Measurements from ENCODE around the gene ISM1.

The ISM1 gene

DNA sequence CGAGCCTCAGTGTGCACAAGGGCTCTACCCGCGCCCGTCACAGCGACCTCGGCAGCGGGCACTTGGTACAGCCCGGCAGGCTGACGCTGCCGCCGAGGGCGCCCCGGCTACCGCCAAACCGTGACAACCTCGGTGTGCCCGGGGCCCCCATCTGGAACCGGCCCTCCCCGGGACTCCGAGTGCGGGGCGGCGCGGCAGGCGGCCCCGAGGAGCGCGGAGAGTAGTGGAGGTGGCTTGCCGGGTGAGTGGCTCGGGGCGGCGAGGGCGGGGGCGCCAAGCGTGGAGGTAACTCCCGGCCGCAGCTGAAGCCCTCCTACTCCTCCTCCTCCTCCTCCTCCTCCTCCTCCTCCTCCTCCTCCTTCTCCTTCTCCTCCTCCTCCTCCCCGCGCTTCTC, at the start of gene ISM1:
ISM1 (plus strand) TSS at position 371 of the 394 bp plus-strand sequence. CDS start 503 bp downstream, outside the sequence.
- no peak for DNase-seq (ENCODE audit: low read depth, low spot score)

DNA sequence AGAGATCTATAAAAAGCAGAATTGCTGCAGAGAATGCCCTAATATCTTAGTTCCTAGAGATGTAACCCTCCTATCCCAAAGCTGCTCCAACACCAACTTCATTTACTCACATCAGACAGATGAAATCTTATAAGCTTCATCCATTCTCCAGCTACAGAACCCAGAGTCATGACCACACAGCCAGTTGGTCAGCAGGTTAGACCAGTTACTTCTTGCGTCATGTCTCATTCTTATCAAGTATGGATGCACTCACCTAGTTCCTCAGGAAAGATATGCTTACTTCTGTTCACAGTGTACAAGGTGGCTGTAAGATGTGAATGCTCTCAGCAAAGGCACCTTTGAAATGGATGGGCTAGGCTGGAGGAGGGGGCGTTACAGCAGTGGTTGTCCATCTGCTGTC, 47.9 kb upstream of the ISM1 start:
- no peak for DNase-seq (ENCODE audit: low read depth, low spot score)

DNA sequence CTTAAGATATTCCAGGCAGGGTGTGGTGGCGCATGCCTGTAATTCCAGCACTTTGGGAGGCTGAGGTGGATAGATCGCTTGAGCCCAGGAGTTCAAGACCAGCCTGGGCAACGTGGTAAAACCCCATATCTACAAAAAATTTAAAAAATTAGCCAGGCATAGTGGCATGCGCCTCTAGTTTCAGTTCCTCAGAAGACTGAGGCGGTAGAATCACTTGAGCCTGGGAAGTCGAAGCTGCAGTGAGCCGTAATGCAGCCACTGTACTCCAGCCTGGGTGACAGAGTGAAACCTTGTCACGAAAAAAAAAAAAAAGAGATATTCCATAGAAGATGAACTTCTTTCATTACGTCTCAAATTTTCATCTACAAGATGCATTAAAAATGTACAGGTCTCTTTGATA, 46.7 kb upstream of the ISM1 start:
- no peak for DNase-seq (ENCODE audit: low read depth, low spot score)

DNA sequence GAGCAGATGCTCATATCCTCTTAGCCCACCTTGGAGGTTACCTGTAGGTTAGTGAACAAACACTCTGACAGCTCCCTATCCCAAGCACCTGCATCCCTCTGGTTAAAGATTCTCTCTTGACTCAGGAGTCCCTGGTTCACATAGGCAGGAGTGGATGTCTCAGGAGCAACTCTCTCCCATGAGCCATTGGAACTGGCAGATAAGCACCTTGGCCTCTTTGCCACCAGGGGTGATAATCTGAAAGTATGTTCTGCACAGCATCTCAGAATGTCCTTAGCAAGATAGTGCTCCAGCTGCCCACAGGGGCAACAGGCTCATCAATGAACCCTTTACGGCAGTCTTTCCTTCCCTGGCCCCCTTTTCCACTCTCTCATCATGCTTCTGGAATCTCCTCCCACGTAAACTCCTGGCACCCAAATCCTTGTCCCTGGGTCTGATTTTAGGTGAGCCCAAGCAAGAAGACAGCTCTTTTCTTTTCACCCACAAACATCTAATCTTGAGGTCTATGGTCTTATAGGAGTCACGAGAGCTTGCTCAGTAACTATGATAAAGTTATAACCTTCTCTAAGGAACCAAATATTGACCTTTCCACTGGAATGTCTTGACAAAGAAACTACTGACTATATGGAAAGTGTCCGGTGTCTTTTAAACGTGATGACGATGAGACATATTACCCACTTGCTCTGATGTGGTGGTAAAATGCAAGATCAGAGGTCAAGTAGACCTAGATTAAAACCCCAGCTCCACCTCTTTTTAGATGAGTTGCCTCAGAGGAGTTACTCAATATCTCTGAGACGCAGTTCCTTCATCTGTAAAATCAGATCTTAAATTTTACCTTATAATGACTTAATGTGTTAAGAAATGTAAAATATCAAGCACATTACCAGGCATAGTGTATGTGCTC, 39.8 kb upstream of the ISM1 start:
- DNase-seq (ENCODE audit: low read depth, low spot score): no peak

DNA sequence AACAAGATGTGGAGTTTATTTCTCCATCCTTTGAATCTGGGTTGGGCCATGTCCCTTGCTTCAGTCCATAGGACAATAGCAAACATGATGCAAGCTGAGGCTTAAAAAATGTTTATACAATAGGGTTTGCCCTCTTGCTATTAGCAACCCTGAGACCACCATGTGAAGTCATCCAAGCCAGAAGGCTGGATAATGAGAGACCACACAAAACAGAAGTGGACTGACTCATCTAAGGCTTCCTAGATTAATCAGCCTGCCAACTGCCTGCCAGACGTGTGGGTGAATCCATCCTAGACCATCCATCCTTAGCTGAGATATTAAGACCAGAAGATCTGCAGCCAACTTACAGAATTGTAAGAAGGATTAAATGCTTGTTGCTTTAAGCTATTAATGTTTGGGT, 38.1 kb upstream of the ISM1 start:
- no peak for DNase-seq (ENCODE audit: low read depth, low spot score)

DNA sequence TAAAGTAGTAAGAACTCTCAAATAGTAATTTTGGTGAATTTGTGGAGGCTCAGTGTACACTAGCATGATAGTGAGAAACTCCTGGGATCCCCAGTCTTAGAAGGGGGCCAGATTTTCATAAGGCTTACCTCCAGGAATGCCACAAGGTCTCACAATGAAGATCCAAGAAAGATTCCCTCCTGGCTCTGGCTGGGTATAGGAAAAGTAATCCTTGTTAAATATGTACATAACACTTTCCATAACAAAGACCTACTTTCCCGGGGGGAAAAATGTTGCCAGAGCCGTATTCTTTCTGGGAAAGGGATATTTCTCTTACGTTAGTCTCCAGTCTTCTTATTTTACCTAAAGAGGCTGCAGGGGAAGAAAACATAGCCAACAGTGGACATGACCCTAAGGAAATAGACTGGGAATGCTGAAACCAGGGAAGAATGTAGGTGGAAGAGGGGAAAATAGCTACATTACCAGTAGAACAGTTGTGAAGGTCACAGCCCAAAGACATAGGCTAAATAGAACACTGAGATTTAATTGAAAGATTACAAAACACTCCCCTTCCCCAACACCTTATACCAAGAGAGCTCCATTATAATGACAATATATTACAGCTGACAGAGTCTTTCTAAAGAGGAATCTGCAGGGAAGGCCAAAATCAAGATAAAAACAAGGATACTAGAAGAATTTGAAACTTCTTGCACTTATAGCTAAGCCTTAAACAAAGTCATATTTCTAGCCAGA, 34.9 kb upstream of the ISM1 start:
- no peak for DNase-seq (ENCODE audit: low read depth, low spot score)

DNA sequence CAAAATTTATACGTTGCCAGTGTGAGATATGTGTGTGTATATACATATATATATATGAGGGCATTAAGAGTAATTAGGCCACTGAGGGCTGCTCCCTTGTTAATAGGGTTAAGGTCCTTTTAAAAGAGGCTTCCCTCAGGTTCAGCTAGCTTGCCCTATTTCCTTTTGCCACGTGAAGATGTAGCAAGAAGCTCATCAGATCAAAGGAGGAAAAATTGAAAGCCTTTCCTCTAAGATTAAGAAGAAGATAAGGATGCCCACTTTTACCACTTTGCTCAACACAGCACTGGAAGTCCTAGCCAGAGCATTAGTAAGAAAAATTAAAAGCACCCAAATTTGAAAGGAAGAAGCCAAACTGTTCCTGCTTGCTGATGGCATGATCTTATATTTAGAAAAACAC, 33.2 kb upstream of the ISM1 start:
- no peak for DNase-seq (ENCODE audit: low read depth, low spot score)

DNA sequence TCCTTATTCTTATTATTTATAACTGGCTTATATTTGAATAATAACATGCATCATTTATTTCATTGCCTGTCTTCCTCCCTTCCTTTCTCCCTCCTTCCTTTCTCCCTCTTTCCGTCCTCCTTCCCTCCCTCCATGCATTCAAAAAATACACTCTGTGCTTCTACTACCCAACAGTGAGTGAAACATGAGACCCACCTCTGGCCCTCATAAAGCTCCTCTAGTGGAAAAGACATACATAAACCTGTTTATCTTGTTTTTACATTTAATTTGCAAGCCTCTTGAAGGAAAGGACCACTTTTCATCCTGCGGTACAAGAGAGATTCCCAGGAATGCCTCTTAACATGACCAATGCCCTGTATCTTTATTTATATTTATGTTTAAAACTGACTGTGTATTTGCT, 21.8 kb upstream of the ISM1 start:
- DNase-seq (ENCODE audit: low read depth, low spot score): no peak

DNA sequence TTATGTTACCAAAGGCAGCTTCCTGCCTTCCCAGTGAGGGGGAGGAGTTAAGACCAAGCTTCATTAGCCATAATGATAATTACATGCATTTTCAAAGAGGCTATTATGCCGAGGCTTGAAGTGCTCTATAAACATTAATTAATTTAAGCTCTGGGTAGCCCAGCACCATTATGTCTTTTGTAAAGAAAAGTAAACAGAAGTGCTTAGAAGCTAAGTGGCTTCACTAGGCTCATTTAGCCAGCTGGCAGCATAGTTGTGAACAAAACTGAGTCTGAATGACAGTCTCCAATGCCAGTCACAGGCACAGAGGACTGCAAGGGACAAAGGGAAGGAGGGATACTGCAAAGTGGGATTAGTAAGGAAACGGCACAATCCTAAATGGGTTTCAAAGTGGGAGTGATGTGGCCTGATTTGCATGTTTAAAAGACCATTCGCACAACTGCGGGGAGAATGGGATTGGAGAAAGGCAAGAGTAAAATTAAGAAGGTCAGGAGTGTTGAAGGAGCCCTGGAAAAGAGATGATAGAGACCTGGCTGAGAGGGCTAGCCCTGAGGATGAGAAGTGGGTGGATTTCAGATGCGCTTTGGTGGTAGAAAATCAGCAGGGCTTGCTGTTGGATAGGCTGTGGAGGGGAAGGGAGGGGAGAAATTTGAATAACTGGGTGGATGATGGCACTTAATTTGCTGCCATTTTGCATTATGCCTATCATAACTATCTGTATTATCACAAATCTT, 20.1 kb upstream of the ISM1 start:
- DNase-seq (ENCODE audit: low read depth, low spot score): no peak

DNA sequence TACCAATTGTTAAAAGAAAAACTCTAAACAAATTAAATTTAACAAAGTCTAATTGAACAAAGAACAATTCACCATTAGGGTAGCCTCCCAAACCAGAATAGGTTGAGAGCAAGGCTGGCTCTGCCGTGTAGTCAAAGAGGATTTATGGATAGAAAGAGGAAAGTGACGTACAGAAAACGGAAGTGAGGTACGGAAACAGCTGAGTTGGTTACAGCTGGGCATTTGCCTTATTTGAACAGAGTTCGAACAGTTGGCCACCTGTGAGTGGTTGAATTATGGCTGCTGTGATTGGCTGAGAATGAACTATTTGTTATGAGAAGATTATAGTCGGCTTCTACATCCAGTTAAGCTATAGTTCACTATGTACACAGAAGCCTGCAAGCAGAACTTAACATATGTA, 18.5 kb upstream of the ISM1 start:
- no peak for DNase-seq (ENCODE audit: low read depth, low spot score)

DNA sequence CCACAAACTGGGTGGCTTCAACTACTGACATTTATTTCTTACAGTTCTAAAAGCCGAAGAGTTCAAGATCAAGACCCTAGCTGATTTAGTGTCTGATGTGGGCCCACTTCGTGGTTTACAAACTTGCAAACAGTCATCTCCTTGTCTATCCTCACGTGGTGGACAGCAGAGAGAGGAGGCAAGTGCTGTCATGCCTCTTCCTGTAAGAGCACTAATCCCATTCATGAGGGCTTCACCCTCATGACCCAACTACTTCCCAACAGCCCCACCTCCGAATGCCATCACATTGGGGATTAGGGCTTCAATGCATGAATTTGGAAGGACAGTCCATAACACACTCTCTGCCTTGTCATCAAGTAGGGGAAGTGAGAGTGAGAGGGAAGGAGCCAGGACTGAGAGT, 15.6 kb upstream of the ISM1 start:
- no peak for DNase-seq (ENCODE audit: low read depth, low spot score)

DNA sequence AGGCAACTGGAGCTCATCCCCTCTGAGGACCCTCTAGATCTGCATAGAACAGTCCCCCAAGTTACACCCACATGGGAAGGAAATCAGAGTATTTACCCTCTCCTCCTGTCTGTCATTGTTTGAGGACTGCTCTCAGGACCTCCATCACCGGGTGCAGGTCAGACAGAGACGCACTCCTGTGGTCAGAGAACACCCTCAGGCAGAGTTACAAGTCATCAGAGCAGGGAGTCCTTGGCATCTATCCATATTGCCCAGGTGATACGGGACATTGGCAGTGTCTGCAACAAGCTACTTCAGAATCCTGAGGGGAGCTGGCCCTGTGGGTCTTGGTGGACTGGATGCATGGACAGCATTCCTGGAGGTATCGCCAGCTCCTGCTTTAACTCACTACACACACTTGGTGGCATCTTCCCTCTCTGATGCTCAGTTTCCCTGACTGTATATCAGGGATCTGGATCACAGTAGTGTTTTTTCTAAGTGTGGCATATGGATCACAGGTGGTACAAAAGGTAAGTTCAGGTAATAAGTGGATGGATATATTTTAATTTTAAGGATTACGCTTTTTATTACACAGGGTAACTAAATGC, 15.1 kb upstream of the ISM1 start:
- no peak for DNase-seq (ENCODE audit: low read depth, low spot score)

DNA sequence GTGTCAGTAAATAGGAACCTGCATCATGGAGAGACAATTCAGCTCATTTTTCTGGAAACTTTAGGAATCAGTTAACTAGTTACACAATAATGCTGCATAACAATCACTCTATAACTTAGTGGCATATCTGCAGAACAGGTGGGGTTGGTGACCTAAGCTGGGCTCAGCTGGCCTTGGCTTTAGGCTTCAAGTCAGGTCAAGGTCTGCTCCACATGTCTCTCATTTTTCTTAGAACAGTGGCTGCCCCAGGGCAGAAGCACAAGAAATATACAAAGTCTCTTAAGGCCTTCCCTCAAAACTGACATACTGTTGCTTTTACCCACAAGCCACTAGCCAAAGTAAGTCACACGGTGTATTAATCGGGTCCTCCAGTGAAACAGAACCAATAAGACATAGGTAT, 14.1 kb upstream of the ISM1 start:
- no peak for DNase-seq (ENCODE audit: low read depth, low spot score)

DNA sequence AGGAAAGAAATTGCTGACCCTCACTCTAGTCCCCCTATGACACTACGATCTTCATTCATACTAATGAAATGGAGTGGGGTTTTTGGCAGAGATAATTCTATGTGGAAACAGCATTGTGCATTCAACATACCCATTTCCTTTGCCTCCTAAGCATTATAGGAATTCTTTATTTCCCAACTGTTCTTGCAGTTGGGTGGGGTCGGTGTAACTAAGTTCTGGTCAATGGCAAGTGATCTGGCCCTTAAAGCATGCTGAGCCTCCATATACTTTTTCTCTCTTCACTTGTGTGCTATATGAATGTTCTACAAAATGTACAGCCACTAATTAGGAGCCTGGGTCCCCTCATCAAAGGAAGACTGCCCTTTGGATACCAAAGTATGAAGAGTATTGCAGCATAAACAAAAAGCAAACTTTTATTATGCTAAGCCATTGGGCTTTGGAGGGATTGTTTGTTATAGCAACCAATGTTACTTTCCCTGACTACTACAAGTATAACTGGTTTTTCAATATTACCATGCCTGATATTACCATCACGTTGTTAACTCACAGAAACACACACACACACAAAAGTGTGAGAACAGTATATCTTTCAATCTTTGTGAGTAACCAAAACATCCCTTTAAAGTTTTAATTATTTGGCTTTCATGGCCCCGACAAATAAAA, 9.0 kb upstream of the ISM1 start:
- DNase-seq (ENCODE audit: low read depth, low spot score): no peak

DNA sequence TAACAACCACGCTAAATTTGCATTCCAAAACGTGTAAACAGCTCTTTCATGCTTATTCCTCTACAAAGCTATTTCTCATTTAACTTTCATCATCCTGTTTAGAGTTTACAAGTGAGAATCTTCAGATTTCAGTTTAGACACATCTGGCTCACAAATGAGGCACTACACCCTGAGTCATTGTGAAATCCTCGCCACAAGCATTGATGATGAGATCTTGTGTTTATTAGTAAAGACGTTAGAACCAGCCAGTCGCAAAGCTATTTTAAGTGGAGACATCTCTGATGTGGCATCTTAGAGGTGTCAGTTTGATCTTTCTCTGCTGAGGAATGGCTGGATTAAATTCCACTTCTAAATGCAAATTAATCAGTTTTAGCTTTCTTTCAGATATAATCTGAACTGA, 8.3 kb upstream of the ISM1 start:
- no peak for DNase-seq (ENCODE audit: low read depth, low spot score)

DNA sequence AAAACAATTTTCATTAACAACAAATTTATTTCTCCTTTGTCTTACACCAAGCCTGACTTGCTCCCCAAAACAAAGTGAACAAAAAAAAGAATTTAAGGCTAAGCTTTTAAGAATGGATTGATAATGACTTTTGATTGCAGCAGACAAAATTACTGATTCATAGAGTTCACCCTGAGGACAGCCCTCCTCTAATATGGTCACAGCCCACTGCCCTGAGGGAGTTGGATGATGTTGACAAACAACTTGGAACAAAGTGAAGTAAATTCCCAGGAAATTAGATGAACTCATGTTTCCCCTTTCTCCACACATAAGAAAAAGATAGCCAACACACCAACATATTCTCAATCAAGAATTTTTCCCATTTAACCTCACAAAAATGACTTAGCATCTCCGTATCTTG, 7.7 kb upstream of the ISM1 start:
- DNase-seq (ENCODE audit: low read depth, low spot score): no peak

DNA sequence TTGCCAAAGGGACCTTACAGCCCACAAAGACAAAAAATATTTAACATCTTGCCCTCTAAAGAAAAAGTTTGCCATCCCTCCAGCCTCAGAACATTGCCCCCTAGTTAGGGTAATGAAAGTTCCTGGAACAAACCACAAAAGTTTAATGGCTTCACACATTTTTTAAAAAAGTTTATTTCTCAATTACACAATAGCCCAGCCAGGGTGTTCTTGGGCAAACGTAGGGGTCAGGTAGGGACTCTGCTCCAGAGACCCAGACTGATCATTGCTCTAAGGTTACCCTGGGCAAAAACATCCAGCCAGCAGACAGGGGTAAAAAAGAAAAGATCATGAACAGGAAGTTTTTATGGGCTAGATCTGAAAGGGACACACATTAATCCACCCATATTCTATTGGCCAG, 4.5 kb upstream of the ISM1 start:
- no peak for DNase-seq (ENCODE audit: low read depth, low spot score)

DNA sequence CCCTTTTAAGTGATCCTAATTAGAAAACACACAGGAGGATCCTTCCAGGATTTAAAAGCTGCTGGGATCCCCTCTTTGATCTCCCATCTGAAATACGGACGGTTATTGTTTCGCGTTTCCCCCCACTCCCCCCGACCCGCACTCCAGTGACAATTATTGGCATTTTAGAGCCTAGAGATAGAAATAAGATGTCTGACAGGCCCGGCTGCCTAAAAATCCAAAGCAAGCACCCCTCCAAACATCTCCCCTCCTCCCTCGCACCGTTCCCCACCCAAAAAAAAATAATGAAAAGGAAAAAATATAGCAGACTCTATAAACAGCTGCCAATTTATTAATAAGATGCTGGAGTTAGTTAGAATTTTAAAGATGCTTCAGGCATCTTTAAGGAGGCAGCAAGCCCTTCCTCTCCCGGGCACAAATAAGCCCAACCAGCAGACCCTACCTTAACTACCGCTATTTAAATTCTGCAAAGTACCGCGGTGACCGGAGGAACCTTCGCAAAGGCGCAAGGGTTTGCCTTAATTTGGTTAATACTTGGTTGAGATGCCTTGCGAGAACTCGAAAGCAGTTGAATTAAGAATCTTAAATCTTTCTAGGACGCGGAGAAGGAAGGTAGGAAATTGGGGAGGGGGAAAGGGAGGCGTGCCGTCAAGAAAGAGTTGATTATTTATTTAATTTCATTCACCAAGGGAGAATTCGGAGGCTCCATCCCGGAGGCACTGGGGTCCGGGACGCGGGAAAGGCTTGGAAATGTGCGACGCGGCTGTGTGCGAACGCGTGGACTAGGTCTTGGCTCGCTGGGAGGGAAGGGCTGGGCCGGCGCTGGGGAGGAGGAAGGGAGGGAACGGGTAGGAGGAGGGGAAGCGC, 1.5 kb upstream of the ISM1 start:
- DNase-seq (ENCODE audit: low read depth, low spot score): no peak

DNA sequence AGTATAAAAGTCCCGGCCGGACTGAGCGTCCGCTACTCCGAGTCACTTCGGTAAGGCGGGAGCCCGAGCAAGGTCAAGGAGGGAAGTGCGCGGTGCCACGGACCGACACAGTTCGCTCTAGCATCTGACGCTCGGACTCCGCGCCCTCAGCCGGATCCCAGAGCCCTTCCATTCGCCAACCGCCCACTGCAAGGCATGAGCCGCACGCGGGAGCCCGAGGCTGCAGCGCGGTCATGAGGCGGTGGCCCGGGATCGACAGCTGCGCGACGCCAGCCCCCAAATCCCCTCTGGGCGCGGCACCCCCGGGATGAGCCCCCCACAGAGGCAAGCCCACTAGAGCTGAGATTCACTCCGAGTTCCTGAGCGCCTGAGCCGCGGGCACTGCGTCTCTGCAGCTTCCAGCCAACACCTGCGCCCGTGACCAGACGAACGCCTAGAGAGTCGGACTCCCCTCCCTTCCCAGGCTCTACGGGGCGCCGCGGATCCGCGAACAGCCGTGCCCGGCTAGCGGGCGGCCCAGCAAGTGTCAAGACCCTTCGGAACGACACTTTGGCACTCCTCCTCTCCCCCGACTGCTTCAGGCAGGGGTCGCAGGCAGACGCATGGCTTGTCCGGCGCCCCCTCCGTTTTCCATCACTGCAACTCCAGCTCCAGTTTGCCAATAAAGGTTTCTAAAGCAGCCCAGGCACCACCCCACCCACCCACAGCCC, 725 bp upstream of the ISM1 start:
- DNase-seq (ENCODE audit: low read depth, low spot score): no peak

DNA sequence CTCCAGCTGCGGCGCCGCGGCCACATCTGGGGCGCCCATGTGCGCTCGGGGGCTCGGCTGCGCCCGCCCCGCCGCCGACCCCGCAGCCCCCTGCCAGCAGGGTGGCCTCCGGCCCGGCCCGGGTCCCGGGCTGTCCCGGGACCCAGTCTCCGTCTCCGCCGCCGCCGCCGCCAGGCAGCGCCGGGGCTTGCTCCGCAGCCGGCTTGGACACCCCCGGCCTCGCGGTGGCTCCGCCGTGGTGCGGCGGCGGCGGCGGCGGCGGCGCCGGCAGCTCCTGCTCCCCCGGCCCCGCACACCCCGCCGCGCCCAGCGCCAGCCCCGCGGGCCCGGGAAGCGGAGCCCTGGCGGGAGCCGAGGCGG, 219 bp downstream of the ISM1 start:
- DNase-seq (ENCODE audit: low read depth, low spot score): no peak
